Endothelial cell of umbilical vein (primary cell): ENCODE results near the gene P2RX1. TPM values are rescaled to one million over a fixed set of nuclear protein-coding genes. Genes with fewer than 3 reads are reported as not detected.

Experiments used
- BruUV-seq: library from RNA; stranded (reverse); fragments of 400-500 nt; replicated peaks from 2 replicates; lab custom pipeline; 2021; lab: Mats Ljungman, UMichigan
- CTCF ChIA-PET: fragments of 300-600, 350-600 bp; sonication (Branson Sonifier 250); formaldehyde crosslinking; loops from one replicate; lab custom pipeline; 2021; ENCODE audit warnings: antibody characterized with exemption, inconsistent platforms; lab: Charles Lee
- POLR2A ChIA-PET: fragments of 300-600, 350-600 bp; sonication (Branson Sonifier 250); formaldehyde crosslinking; loops from one replicate; lab custom pipeline; 2021; ENCODE audit warnings: antibody characterized with exemption, inconsistent platforms; lab: Charles Lee
- DNase-seq: peaks from one replicate; pipeline ENCODE4 v3.0.0-alpha.2; 2011; ENCODE audit warnings: low read depth, low spot score
- FAIRE-seq: peaks from 2 replicates; lab custom pipeline; 2011; peaks lifted over from hg19 to GRCh38; lab: Jason Lieb, UNC
- H2AFZ ChIP-seq: 2 replicates; pipeline ENCODE4 v1.6.0; 2012; ENCODE audit warnings: low read depth, low read length, control low read depth, inconsistent platforms
- H3K27ac ChIP-seq: 2 replicates; pipeline ENCODE4 v1.5.1; 2011; ENCODE audit warnings: low read depth, mild to moderate bottlenecking, control low read depth, low read length, moderate library complexity; ENCODE audit not compliant: insufficient read depth
- H3K27me3 ChIP-seq, 2 experiments: 2 replicates each; pipeline versions ENCODE4 v1.6.0 to v1.6.1; 2011; ENCODE audit warnings: low read length in 2 of 2, mixed read lengths in 1 of 2; ENCODE audit not compliant: control insufficient read depth in 2 of 2, insufficient read depth in 2 of 2
- H3K36me3 ChIP-seq, 2 experiments: 2 replicates in 1 of 2; 3 replicates in 1 of 2; pipeline ENCODE4 v1.5.1; 2011; ENCODE audit warnings: low read length in 2 of 2, mild to moderate bottlenecking in 1 of 2, moderate library complexity in 1 of 2; ENCODE audit not compliant: control insufficient read depth in 2 of 2, insufficient read depth in 2 of 2; ENCODE audit errors: extremely low read depth in 1 of 2
- H3K4me1 ChIP-seq: 3 replicates; pipeline ENCODE4 v1.5.1; 2011; ENCODE audit warnings: mild to moderate bottlenecking, low read length; ENCODE audit not compliant: control insufficient read depth, insufficient read depth; ENCODE audit errors: extremely low read depth
- H3K4me2 ChIP-seq: 2 replicates; pipeline ENCODE4 v1.6.1; 2011; ENCODE audit warnings: low read length, control low read depth, mixed read lengths; ENCODE audit not compliant: insufficient read depth
- H3K4me3 ChIP-seq, 3 experiments: fragments of 200-600 bp in 1 of 3; sonication (generic), shearing (Covaris generic) in 1 of 3; replicated peaks in 1 of 3; 2 replicates each; pipeline ENCODE4 v1.5.1; 2011 to 2016; ENCODE audit warnings: control low read depth in 3 of 3, low read length in 3 of 3, mild to moderate bottlenecking in 2 of 3, inconsistent platforms in 1 of 3, low read depth in 1 of 3, moderate library complexity in 1 of 3; ENCODE audit not compliant: insufficient read depth in 1 of 3
- H3K79me2 ChIP-seq: 2 replicates; pipeline ENCODE4 v1.6.0; 2012; ENCODE audit warnings: low read length, inconsistent platforms; ENCODE audit not compliant: control insufficient read depth, insufficient read depth
- H3K9ac ChIP-seq: replicated peaks from 2 replicates; pipeline ENCODE3; 2011; ENCODE audit warnings: low read length, control low read depth; ENCODE audit not compliant: insufficient read depth; ENCODE audit errors: extremely low read depth
- H3K9me1 ChIP-seq: replicated peaks from 3 replicates; pipeline ENCODE4 v1.6.0; 2011; ENCODE audit warnings: mild to moderate bottlenecking, low read length; ENCODE audit not compliant: control insufficient read depth, insufficient read depth; ENCODE audit errors: extremely low read depth
- H3K9me3 ChIP-seq: replicated peaks from 2 replicates; pipeline ENCODE4 v1.5.1; 2012; ENCODE audit warnings: low read length, inconsistent platforms; ENCODE audit not compliant: control insufficient read depth, insufficient read depth
- H4K20me1 ChIP-seq: replicated peaks from 2 replicates; pipeline ENCODE3; 2011; ENCODE audit warnings: mild to moderate bottlenecking, low read length; ENCODE audit not compliant: control insufficient read depth, insufficient read depth; ENCODE audit errors: extremely low read depth
- CTCF ChIP-seq, 2 donors: IDR thresholded peaks; 1 replicate in 1 of 2; 2 replicates in 1 of 2; pipeline ENCODE4 v1.5.1; 2011; ENCODE audit warnings: low read length in 2 of 2, mild to moderate bottlenecking in 2 of 2, moderate library complexity in 2 of 2, control low read depth in 1 of 2, inconsistent platforms in 1 of 2, low read depth in 1 of 2; ENCODE audit not compliant: insufficient read depth in 1 of 2; ENCODE audit errors: extremely low read depth in 1 of 2
- EZH2 ChIP-seq: IDR thresholded peaks from 2 replicates; pipeline ENCODE4 v1.6.1; 2012; ENCODE audit warnings: borderline replicate concordance, low read depth, mild to moderate bottlenecking, moderate library complexity, low read length, inconsistent platforms; ENCODE audit not compliant: severe bottlenecking
- FOS ChIP-seq: IDR thresholded peaks from 2 replicates; pipeline ENCODE4 v1.6.1; 2011; ENCODE audit warnings: mild to moderate bottlenecking, low read length, moderate library complexity, borderline replicate concordance; ENCODE audit not compliant: insufficient read depth
- GATA2 ChIP-seq: IDR thresholded peaks from 2 replicates; pipeline ENCODE4 v1.7.0; 2011; ENCODE audit warnings: low read depth, mild to moderate bottlenecking, moderate library complexity, mixed read lengths, low read length; ENCODE audit not compliant: insufficient read length, insufficient read depth
- JUN ChIP-seq: IDR thresholded peaks from 2 replicates; pipeline ENCODE4 v1.6.1; 2011; ENCODE audit warnings: borderline replicate concordance, low read depth; ENCODE audit not compliant: insufficient read length, insufficient read depth
- MAX ChIP-seq: IDR thresholded peaks from 2 replicates; pipeline ENCODE4 v1.6.1; 2011; ENCODE audit not compliant: insufficient read depth, insufficient read length
- MYC ChIP-seq: IDR thresholded peaks from one replicate; pipeline ENCODE4 v1.6.1; 2011; ENCODE audit warnings: mild to moderate bottlenecking, low read depth, low read length
- POLR2A ChIP-seq: IDR thresholded peaks from 2 replicates; pipeline ENCODE4 v1.6.1; 2012; ENCODE audit warnings: low read depth, mild to moderate bottlenecking, control low read depth, low read length
- POLR2AphosphoS5 ChIP-seq: IDR thresholded peaks from 2 replicates; pipeline ENCODE4 v1.6.1; 2012; ENCODE audit warnings: low read depth, mild to moderate bottlenecking, control low read depth, low read length, moderate library complexity; ENCODE audit not compliant: insufficient read depth
- dilution Hi-C: fragments of 300-500 bp; cut with MboI; formaldehyde crosslinking; loops from one replicate; pipeline ENCODE4 v1.15.0; 2019; ENCODE audit warnings: low sequenced_read_pairs; ENCODE audit not compliant: extremely low pct_ligation_motif_present
- intact Hi-C: fragments of 100-400 bp; cut with micrococcal nuclease; formaldehyde crosslinking; loops from one replicate; pipeline ENCODE4 v1.10.0; 2022
- polyA plus RNA-seq, 4 experiments: library from polyadenylated mRNA; depleted of rRNA in 3 of 4; stranded (reverse) in 3 of 4; unstranded in 1 of 4; fragments of >200 nt; gene quantifications; 2 replicates each; pipeline versions ENCODE4 v1.2.1 to v1.2.3, GENCODE V29; 2011 to 2012; ENCODE audit warnings: missing spikeins in 1 of 4
- total RNA-seq: library from RNA; stranded (reverse); gene quantifications from 2 replicates; pipeline ENCODE4 v1.2.3, GENCODE V29; 2021

P2RX1 gene
- total and polyA plus RNA-seq, 2 donors (not counting 3 experiments of a cell fraction or from before 2014, with no cell fraction given) = not detected

- no peak for DNase-seq
- no peaks in the 10 kb centered on the region for H3K79me2 ChIP-seq
- H2AFZ ChIP-seq = no peak overlapping the region
- H3K4me2 ChIP-seq = no peak overlapping the region
- H3K9me1 ChIP-seq = no peaks in the 10 kb centered on the region
- dilution Hi-C loops (no loop called here), intact Hi-C loops (no loop called here)
- no TSS peak for BruUV-seq
- no peak overlapping the region for H3K4me3 ChIP-seq
- H3K27ac ChIP-seq = no peak overlapping the region
- no peaks in the 10 kb centered on the region for H3K9me3 ChIP-seq
- TF ChIP-seq GATA2 (no peak), JUN (no peak), MYC (no peak), POLR2AphosphoS5 (no peak), MAX (no peak), FOS (no peak), EZH2 (no peak), CTCF (IDR thresholded peaks at IDR 0.05; ENCODE audit: extremely low read depth in 1 of 2, insufficient read depth in 1 of 2, low read depth in 1 of 2, low read length in 2 of 2) (no peak), POLR2A (no peak)
- H4K20me1 ChIP-seq = no peaks in the 10 kb centered on the region
- CTCF ChIA-PET = interaction anchor here (0.7 to 5.0 kb wide), 2 partner anchors 10 to 166 kb away, joined by 3 to 39 read pairs; no protein-coding TSS in a partner anchor
- no peak for FAIRE-seq
- H3K4me1 ChIP-seq = no peaks in the 10 kb centered on the region
- no peaks in the 10 kb centered on the region for H3K27me3 ChIP-seq
- no peak overlapping the region for H3K9ac ChIP-seq
- H3K36me3 ChIP-seq = no peaks in the 10 kb centered on the region
- POLR2A ChIA-PET = no interaction called here
These were observed 12.4 kb downstream of the P2RX1 start for GRCh38 chr17:3903881-3904290.
